ENCODE data around the gene REP15. TPM values are rescaled to one million over a fixed set of nuclear protein-coding genes. Genes with fewer than 3 reads are reported as not detected.

REP15 gene
- polyA plus RNA-seq, 1 of the 3 experiments (the other 2 are of a cell fraction): 0.84 TPM

GRCh38 chr12:27686147-27686546 lies 10.1 kb upstream of the REP15 start:
- H3K27me3 ChIP-seq (ENCODE audit: insufficient read depth): no peaks in the 10 kb centered on the region
- no peak overlapping the region for H2AFZ ChIP-seq (ENCODE audit: low read depth)
- TF ChIP-seq CHD2 (IDR thresholded peaks at IDR 0.05; ENCODE audit: low read length, partially characterized antibody) (no peak), GATA2 (CRISPR knock-in tag; IDR thresholded peaks at IDR 0.05) (no peak)
- peaks cover 88 to 97% of the 10 kb centered on the region in 2 experiments for H3K36me3 ChIP-seq (replicated peaks in 1 of 2; ENCODE audit: control insufficient read depth in 1 of 2, insufficient read depth in 2 of 2, low read length in 1 of 2)
- no peak overlapping the region for H3K4me2 ChIP-seq
- ChIA-PET CTCF (interaction anchor here (1.7 kb wide), 1 partner anchor 21 kb away, joined by 4 read pairs; no protein-coding TSS in a partner anchor), POLR2A (no interaction called here)
- H3K4me3 ChIP-seq (ENCODE audit: low read depth in 2 of 2, low read length in 1 of 2): no peak overlapping the region
- no peaks in the 10 kb centered on the region for H3K9me3 ChIP-seq
- no peak overlapping the region for H3K9ac ChIP-seq
- H4K20me1 ChIP-seq (ENCODE audit: insufficient read depth): no peaks in the 10 kb centered on the region
- peaks cover 23% of the 10 kb centered on the region for H3F3A ChIP-seq (replicated peaks; ENCODE audit: insufficient read depth)
- H3K27ac ChIP-seq (ENCODE audit: low read depth in 2 of 2, low read length in 1 of 2): no peak overlapping the region
- no peaks in the 10 kb centered on the region for H3K9me2 ChIP-seq
- no peak for DNase-seq
- H3K4me1 ChIP-seq (ENCODE audit: control insufficient read depth in 1 of 2, insufficient read depth in 2 of 2, low read depth in 1 of 2, low read length in 1 of 2): no peaks in the 10 kb centered on the region
- no peaks in the 10 kb centered on the region for H3K79me2 ChIP-seq (ENCODE audit: insufficient read depth)

- H3K9me3 ChIP-seq: no peaks in the 10 kb centered on the region
- no peak overlapping the region for H2AFZ ChIP-seq (ENCODE audit: low read depth)
- CTCF ChIA-PET: interaction anchor here (0.6 to 1.3 kb wide), 4 partner anchors 15 to 278 kb away, joined by 3 to 4 read pairs (median 3); no protein-coding TSS in a partner anchor
- WGBS (ENCODE audit: low lambda C conversion rate): 94% methylated on average over 3 of the region's 3 CpGs
- H3K36me3 ChIP-seq (replicated peaks in 1 of 2; ENCODE audit: control insufficient read depth in 1 of 2, insufficient read depth in 2 of 2, low read length in 1 of 2): peaks cover 90 to 98% of the 10 kb centered on the region in 2 experiments
- peaks cover 22% of the 10 kb centered on the region for H3F3A ChIP-seq (replicated peaks; ENCODE audit: insufficient read depth)
- H3K27me3 ChIP-seq (ENCODE audit: insufficient read depth): no peaks in the 10 kb centered on the region
- TF ChIP-seq FOXJ3 (CRISPR knock-in tag; IDR thresholded peaks at IDR 0.05): no peak
- no peak for TF ChIP-seq USF1 (IDR thresholded peaks at IDR 0.05; ENCODE audit: borderline replicate concordance, low read depth)
- no peak for TF ChIP-seq MXI1 (IDR thresholded peaks at IDR 0.05; ENCODE audit: low read depth, low read length)
- no peak for TF ChIP-seq REST (IDR thresholded peaks at IDR 0.05; ENCODE audit: low read depth, low read length)
- no peak for TF ChIP-seq SIN3A (IDR thresholded peaks at IDR 0.05; ENCODE audit: borderline replicate concordance, low read depth, low read length)
- TF ChIP-seq ELF1 (IDR thresholded peaks at IDR 0.05): no peak
- no peaks in the 10 kb centered on the region for H3K4me1 ChIP-seq (ENCODE audit: control insufficient read depth in 1 of 2, insufficient read depth in 2 of 2, low read depth in 1 of 2, low read length in 1 of 2)
- POLR2A ChIA-PET: no interaction called here
- H3K4me2 ChIP-seq: no peak overlapping the region
- DNase-seq: no peak
- no peak overlapping the region for H3K27ac ChIP-seq (ENCODE audit: low read depth in 2 of 2, low read length in 1 of 2)
- no peaks in the 10 kb centered on the region for H4K20me1 ChIP-seq (ENCODE audit: insufficient read depth)
- H3K4me3 ChIP-seq (ENCODE audit: low read depth in 2 of 2, low read length in 1 of 2): no peak overlapping the region
- H3K9ac ChIP-seq: no peak overlapping the region
- H3K9me2 ChIP-seq: no peaks in the 10 kb centered on the region
- H3K79me2 ChIP-seq (ENCODE audit: insufficient read depth): no peaks in the 10 kb centered on the region
Measured at GRCh38 chr12:27688671-27689070, 7.6 kb upstream of the REP15 start.

Measured in SK-N-SH (cell line).